ENCODE results near the gene GPX4. TPM values are rescaled to one million over a fixed set of nuclear protein-coding genes. Genes with fewer than 3 reads are reported as not detected.

GPX4 gene
- total and polyA plus RNA-seq, 9 of the 15 experiments (the other 6 are each of a cell fraction or from before 2014, with no cell fraction given): 61.4 to 661 (median 349) TPM

DNA sequence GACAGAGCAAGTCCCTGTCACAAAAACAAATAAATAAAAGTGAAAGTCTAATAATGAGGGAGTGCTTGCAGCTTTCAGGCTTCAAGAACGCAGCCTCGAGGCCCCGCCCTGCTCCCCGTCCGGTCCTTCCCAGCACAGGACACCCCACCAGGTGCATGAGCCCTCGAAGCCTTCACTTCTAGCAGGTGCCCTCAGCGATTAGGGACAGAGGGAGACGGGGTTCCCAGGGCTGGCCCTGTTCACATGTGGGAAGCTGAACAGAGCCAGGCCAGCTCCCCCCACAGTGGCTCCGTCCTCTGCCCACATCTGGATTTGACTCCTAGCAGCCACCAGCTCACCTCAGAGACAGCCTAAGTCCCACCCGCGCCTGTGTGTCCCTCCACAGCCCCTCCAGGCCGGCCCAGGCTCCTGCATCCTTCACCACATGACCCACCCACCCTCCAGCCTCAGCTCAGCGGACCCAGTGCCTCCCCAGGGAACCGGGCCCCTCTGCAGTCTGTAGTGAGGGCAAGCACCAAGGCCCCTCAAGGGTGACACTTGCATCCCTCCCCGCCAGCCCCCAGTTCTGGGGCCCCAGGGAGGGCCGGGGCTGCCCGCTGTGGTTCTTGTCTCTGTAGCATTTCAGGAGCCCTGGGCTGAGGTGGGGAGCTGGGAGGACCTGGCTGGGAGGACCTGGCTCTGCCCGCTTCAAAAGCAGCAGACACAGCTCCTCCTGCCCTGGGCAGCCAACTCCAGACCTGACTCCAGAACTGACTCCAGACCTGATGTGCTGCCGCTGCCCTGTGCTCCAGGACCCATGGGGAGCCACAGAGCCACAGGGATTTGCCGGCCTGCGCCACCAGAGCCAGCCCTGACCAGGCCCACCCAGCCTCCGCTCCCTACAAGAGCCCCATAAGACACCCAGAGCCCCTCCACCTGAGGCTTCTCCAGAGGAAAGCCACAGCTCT is 27.2 kb downstream of the GPX4 start (continued):
- TF ChIP-seq, protein P1, sequence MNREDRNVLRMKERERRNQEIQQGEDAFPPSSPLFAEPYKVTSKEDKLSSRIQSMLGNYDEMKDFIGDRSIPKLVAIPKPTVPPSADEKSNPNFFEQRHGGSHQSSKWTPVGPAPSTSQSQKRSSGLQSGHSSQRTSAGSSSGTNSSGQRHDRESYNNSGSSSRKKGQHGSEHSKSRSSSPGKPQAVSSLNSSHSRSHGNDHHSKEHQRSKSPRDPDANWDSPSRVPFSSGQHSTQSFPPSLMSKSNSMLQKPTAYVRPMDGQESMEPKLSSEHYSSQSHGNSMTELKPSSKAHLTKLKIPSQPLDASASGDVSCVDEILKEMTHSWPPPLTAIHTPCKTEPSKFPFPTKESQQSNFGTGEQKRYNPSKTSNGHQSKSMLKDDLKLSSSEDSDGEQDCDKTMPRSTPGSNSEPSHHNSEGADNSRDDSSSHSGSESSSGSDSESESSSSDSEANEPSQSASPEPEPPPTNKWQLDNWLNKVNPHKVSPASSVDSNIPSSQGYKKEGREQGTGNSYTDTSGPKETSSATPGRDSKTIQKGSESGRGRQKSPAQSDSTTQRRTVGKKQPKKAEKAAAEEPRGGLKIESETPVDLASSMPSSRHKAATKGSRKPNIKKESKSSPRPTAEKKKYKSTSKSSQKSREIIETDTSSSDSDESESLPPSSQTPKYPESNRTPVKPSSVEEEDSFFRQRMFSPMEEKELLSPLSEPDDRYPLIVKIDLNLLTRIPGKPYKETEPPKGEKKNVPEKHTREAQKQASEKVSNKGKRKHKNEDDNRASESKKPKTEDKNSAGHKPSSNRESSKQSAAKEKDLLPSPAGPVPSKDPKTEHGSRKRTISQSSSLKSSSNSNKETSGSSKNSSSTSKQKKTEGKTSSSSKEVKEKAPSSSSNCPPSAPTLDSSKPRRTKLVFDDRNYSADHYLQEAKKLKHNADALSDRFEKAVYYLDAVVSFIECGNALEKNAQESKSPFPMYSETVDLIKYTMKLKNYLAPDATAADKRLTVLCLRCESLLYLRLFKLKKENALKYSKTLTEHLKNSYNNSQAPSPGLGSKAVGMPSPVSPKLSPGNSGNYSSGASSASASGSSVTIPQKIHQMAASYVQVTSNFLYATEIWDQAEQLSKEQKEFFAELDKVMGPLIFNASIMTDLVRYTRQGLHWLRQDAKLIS (CRISPR knock-in tag; IDR thresholded peaks at IDR 0.05): no peak
- TF ChIP-seq MXD1 (CRISPR knock-in tag; IDR thresholded peaks at IDR 0.05; ENCODE audit: borderline replicate concordance, poor library complexity, severe bottlenecking) (no peak), FIP1L1 (IDR thresholded peaks at IDR 0.05; ENCODE audit: low read depth, low read length, poor library complexity, severe bottlenecking) (no peak), ZFP36 (IDR thresholded peaks at IDR 0.05; ENCODE audit: low read depth, low read length, partially characterized antibody) (no peak), CLOCK (CRISPR knock-in tag; IDR thresholded peaks at IDR 0.05; ENCODE audit: borderline replicate concordance) (no peak), ESRRB (CRISPR knock-in tag; IDR thresholded peaks at IDR 0.05; ENCODE audit: borderline replicate concordance) (no peak)
- TF ChIP-seq, protein P2, sequence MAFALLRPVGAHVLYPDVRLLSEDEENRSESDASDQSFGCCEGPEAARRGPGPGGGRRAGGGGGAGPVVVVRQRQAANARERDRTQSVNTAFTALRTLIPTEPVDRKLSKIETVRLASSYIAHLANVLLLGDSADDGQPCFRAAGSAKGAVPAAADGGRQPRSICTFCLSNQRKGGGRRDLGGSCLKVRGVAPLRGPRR (CRISPR knock-in tag; IDR thresholded peaks at IDR 0.05): no peak
